Measurements from ENCODE around the gene LPIN2. TPM values are rescaled to one million over a fixed set of nuclear protein-coding genes. Genes with fewer than 3 reads are reported as not detected.

Gene LPIN2
- total and polyA plus RNA-seq, 4 donors = 58.6 to 284 (median 103) TPM

- H3K4me1 ChIP-seq (ENCODE audit: control insufficient read depth in 4 of 4, insufficient read depth in 4 of 4, low read length in 3 of 4) = peaks cover 5 to 35% (median 15%) of the 10 kb centered on the region in 4 donors
- H3K27ac ChIP-seq (ENCODE audit: low read depth in 1 of 2, low read length in 2 of 2) = peak overlapping the region; percentile 91
- no peaks in the 10 kb centered on the region for H3K9me3 ChIP-seq (ENCODE audit: control insufficient read depth in 4 of 4, low read length in 3 of 4)
- DNase-seq (ENCODE audit: low spot score) = no peak
- WGBS = 60% methylated on average over 4 of the region's 4 CpGs
- no peaks in the 10 kb centered on the region for H3K27me3 ChIP-seq (ENCODE audit: control insufficient read depth in 4 of 4, insufficient read depth in 4 of 4, low read length in 3 of 4)
- H3K36me3 ChIP-seq (ENCODE audit: control insufficient read depth in 4 of 4, insufficient read depth in 3 of 4, low read depth in 1 of 4, low read length in 3 of 4) = peaks cover 0 to 1% (median 0%) of the 10 kb centered on the region in 4 donors
- peak; percentile 85 for TF ChIP-seq NR2F2 (IDR thresholded peaks at IDR 0.05)
- TF ChIP-seq SP1 (IDR thresholded peaks at IDR 0.05) = no peak
- TF ChIP-seq RAD21 (IDR thresholded peaks at IDR 0.05) = peak in 1 of 2 donors; percentile 4
- peak in 1 of 2 donors; percentile 35 for TF ChIP-seq JUND (IDR thresholded peaks at IDR 0.05)
- H3K4me3 ChIP-seq (ENCODE audit: low read depth in 1 of 3, low read length in 3 of 3) = no peak overlapping the region
- H3K9ac ChIP-seq (ENCODE audit: low read depth in 1 of 2, low read length in 2 of 2) = no peak overlapping the region
Measured at GRCh38 chr18:3015204-3015592, 2.3 kb upstream of the LPIN2 start.

DNA sequence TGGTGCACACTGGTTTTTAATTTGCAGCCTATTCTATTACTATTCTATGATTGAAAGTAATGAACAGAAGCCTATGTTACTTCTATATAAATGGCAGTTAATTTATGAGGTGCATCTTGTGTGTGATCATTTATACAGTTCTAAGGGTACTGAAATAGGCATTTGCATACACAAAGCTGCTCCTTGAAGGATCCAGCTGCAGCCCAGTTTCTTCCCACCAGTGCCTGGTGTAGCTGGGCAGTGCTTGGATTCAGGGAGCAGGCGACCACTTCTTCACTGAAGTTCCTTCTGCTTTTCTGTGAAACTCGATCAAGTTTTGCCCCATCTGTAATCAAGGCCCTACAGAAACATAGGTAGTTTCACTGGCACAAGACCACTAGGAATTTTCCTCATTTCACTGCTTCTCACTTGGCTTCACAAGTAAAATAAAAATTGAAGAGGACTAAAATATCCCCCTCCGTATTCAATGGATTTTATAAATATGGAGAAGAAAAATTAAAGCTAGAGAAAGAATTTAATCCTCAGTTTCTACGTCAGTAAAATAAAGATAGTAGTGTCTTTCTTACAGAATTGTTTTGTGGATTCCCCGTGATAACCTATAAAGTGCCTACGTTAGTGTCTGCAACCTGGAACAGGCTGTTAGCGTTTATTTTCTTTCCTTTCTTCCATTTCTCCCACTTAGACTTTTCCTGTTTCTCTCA, 1.7 kb upstream of the LPIN2 start:
- H3K9ac ChIP-seq (ENCODE audit: low read depth in 1 of 2, low read length in 2 of 2) = peak overlapping the region in 1 of 2 donors; percentile 66
- peaks cover 5 to 37% (median 15%) of the 10 kb centered on the region in 4 donors for H3K4me1 ChIP-seq (ENCODE audit: control insufficient read depth in 4 of 4, insufficient read depth in 4 of 4, low read length in 3 of 4)

More for the DNA sequence above, 1.7 kb upstream of the LPIN2 start:
- TF ChIP-seq HNF4G (IDR thresholded peaks at IDR 0.05) (no peak), FOXA1 (IDR thresholded peaks at IDR 0.05) (no peak), RAD21 (IDR thresholded peaks at IDR 0.05) (no peak), SP1 (IDR thresholded peaks at IDR 0.05) (no peak), GABPA (IDR thresholded peaks at IDR 0.05 in 1 of 2, conservative IDR thresholded peaks at IDR 0.05 in 1 of 2) (no peak), EGR1 (IDR thresholded peaks at IDR 0.05; ENCODE audit: low read depth in 2 of 2) (no peak), HNF4A (conservative IDR thresholded peaks at IDR 0.05) (no peak), JUND (IDR thresholded peaks at IDR 0.05) (no peak), NR2F2 (IDR thresholded peaks at IDR 0.05) (no peak), FOXA2 (IDR thresholded peaks at IDR 0.05) (no peak), TAF1 (conservative IDR thresholded peaks at IDR 0.05) (no peak), CTCF (IDR thresholded peaks at IDR 0.05; ENCODE audit: low read depth, low read length, missing input control) (no peak), RXRA (IDR thresholded peaks at IDR 0.05) (no peak), YY1 (IDR thresholded peaks at IDR 0.05) (no peak)
- TF ChIP-seq, protein P1, sequence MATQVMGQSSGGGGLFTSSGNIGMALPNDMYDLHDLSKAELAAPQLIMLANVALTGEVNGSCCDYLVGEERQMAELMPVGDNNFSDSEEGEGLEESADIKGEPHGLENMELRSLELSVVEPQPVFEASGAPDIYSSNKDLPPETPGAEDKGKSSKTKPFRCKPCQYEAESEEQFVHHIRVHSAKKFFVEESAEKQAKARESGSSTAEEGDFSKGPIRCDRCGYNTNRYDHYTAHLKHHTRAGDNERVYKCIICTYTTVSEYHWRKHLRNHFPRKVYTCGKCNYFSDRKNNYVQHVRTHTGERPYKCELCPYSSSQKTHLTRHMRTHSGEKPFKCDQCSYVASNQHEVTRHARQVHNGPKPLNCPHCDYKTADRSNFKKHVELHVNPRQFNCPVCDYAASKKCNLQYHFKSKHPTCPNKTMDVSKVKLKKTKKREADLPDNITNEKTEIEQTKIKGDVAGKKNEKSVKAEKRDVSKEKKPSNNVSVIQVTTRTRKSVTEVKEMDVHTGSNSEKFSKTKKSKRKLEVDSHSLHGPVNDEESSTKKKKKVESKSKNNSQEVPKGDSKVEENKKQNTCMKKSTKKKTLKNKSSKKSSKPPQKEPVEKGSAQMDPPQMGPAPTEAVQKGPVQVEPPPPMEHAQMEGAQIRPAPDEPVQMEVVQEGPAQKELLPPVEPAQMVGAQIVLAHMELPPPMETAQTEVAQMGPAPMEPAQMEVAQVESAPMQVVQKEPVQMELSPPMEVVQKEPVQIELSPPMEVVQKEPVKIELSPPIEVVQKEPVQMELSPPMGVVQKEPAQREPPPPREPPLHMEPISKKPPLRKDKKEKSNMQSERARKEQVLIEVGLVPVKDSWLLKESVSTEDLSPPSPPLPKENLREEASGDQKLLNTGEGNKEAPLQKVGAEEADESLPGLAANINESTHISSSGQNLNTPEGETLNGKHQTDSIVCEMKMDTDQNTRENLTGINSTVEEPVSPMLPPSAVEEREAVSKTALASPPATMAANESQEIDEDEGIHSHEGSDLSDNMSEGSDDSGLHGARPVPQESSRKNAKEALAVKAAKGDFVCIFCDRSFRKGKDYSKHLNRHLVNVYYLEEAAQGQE (IDR thresholded peaks at IDR 0.05) = no peak
- TF ChIP-seq, protein P2, sequence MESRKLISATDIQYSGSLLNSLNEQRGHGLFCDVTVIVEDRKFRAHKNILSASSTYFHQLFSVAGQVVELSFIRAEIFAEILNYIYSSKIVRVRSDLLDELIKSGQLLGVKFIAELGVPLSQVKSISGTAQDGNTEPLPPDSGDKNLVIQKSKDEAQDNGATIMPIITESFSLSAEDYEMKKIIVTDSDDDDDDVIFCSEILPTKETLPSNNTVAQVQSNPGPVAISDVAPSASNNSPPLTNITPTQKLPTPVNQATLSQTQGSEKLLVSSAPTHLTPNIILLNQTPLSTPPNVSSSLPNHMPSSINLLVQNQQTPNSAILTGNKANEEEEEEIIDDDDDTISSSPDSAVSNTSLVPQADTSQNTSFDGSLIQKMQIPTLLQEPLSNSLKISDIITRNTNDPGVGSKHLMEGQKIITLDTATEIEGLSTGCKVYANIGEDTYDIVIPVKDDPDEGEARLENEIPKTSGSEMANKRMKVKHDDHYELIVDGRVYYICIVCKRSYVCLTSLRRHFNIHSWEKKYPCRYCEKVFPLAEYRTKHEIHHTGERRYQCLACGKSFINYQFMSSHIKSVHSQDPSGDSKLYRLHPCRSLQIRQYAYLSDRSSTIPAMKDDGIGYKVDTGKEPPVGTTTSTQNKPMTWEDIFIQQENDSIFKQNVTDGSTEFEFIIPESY (IDR thresholded peaks at IDR 0.05) = no peak
- TF ChIP-seq, protein P3, sequence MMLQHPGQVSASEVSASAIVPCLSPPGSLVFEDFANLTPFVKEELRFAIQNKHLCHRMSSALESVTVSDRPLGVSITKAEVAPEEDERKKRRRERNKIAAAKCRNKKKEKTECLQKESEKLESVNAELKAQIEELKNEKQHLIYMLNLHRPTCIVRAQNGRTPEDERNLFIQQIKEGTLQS (IDR thresholded peaks at IDR 0.05) = no peak
- TF ChIP-seq, protein P4, sequence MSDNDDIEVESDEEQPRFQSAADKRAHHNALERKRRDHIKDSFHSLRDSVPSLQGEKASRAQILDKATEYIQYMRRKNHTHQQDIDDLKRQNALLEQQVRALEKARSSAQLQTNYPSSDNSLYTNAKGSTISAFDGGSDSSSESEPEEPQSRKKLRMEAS (IDR thresholded peaks at IDR 0.05) = no peak
- Histone ChIP-seq H3K27me3 (ENCODE audit: control insufficient read depth in 4 of 4, insufficient read depth in 4 of 4, low read length in 3 of 4) (no peaks in the 10 kb centered on the region), H3K9me3 (ENCODE audit: control insufficient read depth in 4 of 4, low read length in 3 of 4) (no peaks in the 10 kb centered on the region), H3K27ac (ENCODE audit: low read depth in 1 of 2, low read length in 2 of 2) (peak overlapping the region; percentile 91), H3K36me3 (ENCODE audit: control insufficient read depth in 4 of 4, insufficient read depth in 3 of 4, low read depth in 1 of 4, low read length in 3 of 4) (peaks cover 0 to 4% (median 0%) of the 10 kb centered on the region in 4 donors), H3K4me3 (ENCODE audit: low read depth in 1 of 3, low read length in 3 of 3) (no peak overlapping the region)
- no peak for DNase-seq (ENCODE audit: low spot score)
- 56% methylated on average over 7 of the region's 7 CpGs for WGBS
